Liver (tissue), 2 donors: Measurements from ENCODE around the gene SEC31B.

ENCODE experiments used
- TF ChIP-seq, protein P1 (sequence below): IDR thresholded peaks from 2 replicates; pipeline ENCODE4 v1.6.1; 2016; ENCODE audit warnings: antibody characterized with exemption
- TF ChIP-seq, protein P2 (sequence below): fragments of 150-350 bp; IDR thresholded peaks from 2 replicates; pipeline ENCODE4 v1.5.1; 2017; ENCODE audit warnings: improper control_type of control experiment, low read depth, low read length; ENCODE audit not compliant: missing input control
- donor health status: healthy.

DNA sequence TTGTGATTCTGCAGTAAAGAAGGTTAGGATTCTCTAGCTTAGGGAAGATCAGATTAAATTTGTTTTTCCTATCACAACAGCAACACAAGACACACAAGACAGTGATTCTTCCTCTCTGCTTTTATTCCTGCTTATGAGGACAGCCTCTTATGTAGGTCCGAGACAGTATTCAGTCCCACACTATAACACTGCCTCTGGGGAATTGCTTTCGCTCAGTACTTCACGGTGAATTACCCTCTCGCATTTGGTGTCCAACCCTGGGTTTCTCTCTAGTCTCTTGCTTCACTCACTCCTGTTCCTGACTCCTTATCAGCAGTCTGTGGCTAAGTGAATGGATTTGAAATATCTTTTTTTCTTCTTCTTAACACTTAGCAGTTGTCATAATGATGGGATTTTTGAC lies 17.8 kb upstream of the SEC31B start:
- TF ChIP-seq, protein P1, sequence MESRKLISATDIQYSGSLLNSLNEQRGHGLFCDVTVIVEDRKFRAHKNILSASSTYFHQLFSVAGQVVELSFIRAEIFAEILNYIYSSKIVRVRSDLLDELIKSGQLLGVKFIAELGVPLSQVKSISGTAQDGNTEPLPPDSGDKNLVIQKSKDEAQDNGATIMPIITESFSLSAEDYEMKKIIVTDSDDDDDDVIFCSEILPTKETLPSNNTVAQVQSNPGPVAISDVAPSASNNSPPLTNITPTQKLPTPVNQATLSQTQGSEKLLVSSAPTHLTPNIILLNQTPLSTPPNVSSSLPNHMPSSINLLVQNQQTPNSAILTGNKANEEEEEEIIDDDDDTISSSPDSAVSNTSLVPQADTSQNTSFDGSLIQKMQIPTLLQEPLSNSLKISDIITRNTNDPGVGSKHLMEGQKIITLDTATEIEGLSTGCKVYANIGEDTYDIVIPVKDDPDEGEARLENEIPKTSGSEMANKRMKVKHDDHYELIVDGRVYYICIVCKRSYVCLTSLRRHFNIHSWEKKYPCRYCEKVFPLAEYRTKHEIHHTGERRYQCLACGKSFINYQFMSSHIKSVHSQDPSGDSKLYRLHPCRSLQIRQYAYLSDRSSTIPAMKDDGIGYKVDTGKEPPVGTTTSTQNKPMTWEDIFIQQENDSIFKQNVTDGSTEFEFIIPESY, result no peak
- TF ChIP-seq, protein P2, sequence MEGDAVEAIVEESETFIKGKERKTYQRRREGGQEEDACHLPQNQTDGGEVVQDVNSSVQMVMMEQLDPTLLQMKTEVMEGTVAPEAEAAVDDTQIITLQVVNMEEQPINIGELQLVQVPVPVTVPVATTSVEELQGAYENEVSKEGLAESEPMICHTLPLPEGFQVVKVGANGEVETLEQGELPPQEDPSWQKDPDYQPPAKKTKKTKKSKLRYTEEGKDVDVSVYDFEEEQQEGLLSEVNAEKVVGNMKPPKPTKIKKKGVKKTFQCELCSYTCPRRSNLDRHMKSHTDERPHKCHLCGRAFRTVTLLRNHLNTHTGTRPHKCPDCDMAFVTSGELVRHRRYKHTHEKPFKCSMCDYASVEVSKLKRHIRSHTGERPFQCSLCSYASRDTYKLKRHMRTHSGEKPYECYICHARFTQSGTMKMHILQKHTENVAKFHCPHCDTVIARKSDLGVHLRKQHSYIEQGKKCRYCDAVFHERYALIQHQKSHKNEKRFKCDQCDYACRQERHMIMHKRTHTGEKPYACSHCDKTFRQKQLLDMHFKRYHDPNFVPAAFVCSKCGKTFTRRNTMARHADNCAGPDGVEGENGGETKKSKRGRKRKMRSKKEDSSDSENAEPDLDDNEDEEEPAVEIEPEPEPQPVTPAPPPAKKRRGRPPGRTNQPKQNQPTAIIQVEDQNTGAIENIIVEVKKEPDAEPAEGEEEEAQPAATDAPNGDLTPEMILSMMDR, result no peak
